GM21737 (cell line): ENCODE data around the gene HPGD.

Source experiments
- ATAC-seq: cut with Tn5 transposase; IDR thresholded peaks from one replicate; pipeline ENCODE4 v1.9.1; 2021; ENCODE audit warnings: mild to moderate bottlenecking, moderate library complexity; ENCODE audit not compliant: unreplicated experiment

HPGD gene

DNA sequence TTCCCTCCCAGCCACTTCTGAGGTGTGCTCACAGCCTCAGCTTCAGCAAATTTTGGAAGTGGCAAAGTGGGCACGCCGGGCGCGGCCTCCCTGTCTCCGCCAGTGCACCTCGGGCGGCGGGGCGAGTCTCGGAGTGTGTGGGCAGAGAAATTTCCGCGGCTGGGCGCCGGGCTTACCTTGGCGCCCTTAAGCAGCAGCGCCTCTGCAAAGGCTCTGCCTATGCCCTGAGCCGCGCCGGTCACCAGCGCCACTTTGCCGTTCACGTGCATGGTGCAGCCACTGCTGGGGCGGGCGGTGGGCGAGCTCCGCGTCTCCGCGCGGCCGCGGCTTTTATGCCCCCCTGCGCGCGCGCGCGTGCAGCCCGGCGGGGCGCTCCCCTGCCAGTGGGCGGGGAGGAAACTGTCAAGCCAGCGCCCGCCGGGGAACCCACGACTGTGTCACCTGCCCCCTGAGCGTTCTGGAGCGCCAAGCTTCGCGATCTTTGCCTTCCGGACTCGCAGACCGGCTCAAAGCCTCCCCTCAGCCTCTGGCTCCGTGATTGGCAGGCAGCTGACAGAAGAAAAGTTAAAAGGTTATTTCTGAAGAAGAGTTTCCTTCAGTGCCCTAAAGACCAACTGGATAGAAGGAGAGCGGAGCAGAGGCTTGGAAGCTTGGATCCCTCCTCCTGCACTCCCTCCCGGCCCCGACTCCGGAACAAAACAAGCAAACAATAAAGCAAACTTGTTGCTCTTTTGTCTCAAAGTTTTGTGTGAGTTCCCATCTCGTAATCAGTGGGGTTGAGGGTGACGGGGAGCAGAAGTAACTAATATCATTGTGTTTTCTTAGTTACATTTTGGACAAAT, at the start of gene HPGD:
TSS of gene HPGD (minus strand) at position 306 of the 842 bp plus-strand sequence. CDS start at position 269, 37 bp downstream.
- peak; percentile 78 for ATAC-seq

DNA sequence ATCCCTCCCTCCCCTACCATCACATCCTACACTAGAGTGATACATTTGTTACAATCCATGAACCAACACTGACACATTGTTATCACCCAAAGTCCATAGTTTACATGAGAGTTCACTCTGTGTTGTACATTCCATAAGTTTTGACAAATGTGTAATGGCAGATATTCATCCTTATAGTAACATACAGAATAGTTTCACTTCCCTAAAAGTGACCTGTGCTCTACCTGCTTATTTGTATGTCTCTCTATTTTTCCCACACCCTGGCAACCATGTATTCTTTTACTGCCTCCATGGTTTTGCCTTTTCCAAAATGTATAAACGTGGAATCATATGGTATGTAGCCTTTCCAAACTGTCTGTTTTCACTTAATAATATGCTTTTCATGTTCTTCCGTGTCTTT, 42.2 kb upstream of the HPGD start:
- ATAC-seq: no peak

DNA sequence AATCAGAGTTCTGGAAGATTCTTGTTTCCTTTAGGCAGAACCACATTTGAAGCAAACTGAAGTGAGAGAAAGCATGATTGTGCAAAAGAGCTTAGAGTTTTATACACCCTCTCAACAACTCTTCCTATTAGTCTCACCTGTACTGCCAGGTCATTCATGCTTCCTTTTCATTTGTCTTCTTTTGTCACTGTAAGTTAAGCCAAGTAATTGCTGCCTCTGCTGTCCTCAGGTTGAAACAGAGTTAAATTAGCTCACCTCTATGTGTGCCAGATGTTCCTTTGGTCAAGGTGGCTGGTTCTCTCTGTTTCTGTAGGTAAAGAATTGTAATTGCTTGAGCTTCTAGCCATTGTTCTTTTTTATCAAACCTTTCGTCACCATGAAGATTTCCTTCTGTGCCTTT, 41.1 kb upstream of the HPGD start:
- ATAC-seq: no peak

DNA sequence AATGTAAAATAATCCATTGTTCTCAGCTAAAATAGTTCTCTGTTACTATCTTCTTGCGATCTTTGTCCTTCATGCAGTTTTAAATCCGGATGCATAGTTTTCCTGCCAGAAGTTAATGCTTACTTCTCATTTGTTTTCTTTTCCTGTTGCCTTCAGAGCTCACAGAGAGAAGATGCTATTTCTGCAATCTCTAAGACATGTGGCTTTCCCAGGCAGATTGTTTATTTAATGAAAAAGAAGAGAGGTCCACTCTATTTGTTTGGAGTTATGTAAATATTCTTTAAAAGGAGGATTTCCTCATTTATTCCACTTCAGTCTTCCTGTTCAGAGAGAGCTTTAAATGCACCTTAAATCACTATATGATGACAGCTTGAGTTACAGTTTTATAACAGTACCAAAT, 39.3 kb upstream of the HPGD start:
- ATAC-seq: no peak

DNA sequence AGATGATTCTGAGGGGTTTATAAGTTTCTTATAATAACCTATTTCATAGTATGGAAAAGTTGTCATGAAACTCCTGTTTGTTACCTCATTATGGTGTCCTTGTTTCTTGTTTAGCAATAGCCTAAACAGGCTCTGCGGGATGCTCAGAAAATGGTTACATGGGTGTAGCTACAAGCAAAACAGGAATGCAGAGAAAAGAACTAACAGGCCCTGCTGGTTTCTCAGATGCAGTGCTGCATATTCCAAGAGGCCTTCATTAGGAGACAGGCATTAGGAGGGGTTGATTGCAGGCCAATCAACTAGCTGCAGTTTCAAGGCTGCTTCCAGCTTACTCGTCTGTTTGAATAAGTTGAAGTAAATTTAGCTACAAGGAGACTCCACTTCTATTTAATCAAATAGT, 37.6 kb upstream of the HPGD start:
- ATAC-seq: no peak

DNA sequence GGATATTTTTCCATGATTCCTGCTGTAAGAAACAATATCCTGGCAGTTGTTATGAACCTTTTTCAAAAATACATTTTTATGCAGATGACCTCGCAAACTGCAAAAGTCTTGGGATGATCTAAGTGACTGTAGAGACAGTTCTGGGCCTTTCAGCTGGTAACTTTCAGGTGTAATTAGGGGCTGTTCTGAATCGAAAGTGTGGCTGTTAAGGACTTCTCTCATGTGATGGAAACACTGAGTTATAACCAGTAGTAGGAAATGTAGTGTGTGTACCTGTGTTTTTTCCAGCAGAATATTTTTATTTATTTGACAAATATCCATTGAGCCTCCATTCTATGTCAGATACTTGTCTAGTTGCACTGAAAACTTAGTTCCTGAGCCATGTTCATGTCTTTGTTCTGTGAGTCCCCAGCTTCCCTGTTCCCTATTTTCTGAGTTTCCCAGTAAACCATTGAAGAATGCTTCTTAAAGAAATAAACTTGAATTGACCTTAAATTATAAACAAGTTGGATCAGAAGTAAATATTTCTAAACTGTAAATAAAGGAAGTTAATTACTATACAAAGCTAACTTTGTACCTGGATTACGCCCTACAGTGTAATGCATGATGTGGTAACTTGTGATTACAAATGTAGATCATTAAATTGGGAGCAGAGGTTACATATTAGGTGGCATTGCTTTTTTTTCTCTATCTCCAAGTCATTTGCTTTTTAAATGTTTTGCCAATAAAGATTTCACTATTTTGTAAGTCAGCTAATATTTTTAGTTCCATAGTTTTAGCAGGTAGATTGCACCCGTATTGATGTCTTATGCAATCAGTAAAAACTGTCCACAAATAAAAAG, 33.7 kb upstream of the HPGD start:
- no peak for ATAC-seq

DNA sequence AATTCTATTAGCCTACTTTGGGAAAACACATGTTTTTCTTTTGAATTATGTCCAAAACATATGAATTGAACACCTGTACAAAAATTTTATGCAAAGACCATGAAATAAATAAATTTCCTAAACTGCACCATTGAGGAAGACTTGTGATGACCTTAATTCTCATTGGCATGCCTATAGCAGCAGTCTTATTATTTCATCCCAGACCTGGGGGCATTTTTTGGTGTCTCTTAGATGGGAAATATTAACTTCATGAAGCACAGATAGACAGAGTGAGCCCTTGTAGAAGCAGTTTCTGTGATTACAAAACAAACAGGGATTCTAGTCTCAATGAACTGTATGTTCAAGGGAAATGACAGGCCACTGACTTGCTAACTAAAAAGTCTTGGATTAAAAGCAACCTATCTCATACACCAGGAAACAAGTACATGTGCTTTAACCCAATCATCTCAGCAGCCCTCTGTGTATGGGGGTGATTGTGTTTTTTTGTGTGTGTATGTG, 32.0 kb upstream of the HPGD start:
- ATAC-seq: no peak

DNA sequence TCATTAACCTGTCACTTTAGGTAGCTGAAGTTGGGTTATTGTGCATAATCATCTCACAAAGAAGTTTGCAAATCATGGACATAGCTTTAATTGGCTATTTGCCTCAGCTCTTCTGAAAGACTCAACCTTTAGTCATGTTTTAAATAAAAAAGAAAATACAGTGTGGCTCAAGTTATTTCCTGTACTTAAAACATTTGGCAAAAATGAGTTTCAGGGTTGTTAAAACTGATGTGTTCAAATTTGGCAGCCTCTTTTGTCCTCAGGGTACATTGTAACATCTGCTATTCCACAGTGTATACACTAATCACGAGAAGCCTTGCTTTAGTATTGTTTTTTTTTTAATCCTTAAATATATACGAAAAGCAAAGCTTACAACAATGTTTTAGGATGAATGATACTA, 31.5 kb upstream of the HPGD start:
- ATAC-seq: no peak

DNA sequence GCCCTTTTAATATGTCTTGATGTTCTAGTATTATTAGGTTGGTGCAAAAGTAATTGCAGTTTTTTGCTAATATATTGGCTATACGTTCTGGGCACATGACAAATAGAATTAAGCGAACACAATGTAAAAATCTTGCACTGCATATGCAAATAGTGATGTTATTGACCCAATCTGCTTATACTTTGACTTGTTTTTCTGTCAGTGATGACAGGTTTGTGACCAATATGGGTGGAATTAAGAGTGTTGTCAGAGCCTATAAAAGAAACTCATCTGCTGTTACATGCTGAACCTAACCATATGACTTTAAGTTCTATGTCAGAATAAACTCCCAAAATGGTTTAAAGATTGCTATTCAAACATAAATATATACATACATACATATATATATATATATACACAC, 30.7 kb upstream of the HPGD start:
- no peak for ATAC-seq

DNA sequence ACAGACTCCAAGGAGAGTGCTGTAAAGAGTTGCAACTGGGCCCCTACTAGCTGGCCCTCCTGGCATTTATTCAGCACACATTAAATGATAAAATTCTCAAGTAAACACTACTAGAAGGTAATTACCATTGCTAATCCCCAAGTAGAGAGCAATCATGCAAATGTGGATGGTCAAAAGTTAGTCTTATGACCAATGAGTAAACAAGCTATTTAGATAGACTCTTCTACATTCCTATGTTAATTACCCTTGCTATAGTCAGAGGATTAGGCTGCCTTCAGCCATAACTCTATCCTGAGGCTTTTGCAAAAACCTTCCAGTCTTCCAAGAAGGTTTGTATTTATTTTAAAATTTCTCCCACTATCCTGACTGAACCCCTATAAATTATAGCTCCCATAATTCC, 28.3 kb upstream of the HPGD start:
- ATAC-seq: no peak

DNA sequence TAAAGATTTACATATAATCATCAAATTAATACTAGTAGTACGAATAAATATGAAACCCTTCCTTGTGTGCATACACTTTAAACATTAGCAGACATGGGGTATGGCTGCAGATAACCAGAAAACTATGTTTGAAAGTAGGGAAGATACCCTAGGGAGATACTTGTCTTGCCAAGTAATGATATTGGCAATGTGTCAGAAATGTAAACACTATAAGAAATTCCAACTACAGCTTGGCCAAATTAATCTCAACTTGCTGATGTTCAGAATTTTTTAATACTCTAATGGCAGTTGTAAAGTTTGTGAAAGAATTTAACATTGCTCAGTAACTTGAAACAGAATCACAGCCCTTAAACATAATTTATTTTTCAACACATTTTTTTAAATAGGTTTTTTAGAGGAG, 27.4 kb upstream of the HPGD start:
- no peak for ATAC-seq

DNA sequence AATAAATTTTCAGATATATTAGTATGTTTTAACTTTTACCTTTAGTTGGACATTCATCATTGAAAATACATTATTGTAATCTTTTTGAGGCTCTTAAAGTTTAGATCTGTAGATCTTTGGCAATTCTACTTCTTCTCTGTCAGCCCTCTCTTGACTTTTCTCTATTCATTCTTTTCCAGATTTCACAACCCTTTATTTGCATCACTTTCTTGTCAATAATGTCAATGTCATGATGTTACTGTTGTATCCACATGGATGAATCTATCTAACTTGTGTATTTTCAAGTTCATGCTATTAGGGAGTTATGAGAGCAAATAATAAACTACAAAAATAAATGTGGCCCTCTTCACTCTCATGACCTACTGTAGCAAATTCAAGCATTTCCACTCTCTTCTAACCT, 23.0 kb upstream of the HPGD start:
- ATAC-seq: no peak

DNA sequence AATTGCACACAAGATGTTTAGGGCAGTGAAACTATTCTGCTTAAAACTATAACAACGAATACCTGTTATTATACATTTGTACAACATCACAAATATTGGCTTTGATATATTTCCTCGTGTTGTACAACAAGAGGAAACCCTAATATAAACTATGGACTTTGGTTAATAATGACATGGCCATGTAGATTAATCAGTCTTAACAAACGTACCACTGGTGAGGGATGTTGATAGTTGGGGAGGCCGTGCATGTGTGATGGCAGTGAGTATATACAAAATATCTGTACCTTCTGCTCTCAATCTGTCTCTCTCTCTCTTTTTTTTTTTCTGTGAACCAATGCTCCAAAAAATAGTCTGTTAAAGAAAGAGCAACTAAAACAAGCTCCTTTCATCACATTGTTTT, 22.2 kb upstream of the HPGD start:
- ATAC-seq: no peak

DNA sequence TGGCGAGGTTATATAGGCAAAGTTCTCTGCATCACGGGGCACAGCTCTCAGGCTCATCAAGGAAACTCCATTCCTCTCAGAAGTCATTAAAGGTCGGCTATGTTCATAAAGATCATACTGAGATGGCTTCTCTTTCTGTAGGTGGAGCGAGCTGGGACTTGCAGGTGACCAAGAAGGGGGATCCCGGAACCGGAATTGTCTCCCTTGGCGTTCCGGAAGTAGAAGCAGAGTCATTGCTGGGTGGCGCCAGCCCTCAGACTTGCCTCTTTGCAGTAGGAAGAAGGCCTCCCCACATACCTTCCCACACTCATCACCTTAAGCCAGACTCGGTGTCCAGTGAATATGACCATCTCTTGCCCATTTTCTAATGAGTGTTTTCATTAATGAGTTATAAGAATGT, 17.9 kb upstream of the HPGD start:
- no peak for ATAC-seq

DNA sequence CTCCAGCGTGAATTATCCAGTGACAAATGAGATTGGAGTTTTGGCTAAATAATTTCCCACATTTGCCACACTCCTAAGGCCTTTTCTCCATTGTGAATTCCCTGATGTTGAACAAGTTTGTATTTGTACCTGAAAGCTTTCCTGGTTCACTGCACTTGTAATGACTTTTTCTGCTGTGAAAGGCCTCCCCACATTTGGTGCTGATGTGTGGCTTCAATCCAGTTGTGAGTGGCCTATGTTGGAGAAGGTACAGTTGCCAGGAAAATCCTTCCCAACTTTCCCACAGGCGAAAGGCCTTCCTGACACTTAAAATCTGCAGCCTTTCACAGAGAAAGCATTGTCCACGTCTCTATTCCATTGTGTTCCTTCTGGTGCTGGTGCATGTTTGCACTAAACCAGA, 17.3 kb upstream of the HPGD start:
- no peak for ATAC-seq

DNA sequence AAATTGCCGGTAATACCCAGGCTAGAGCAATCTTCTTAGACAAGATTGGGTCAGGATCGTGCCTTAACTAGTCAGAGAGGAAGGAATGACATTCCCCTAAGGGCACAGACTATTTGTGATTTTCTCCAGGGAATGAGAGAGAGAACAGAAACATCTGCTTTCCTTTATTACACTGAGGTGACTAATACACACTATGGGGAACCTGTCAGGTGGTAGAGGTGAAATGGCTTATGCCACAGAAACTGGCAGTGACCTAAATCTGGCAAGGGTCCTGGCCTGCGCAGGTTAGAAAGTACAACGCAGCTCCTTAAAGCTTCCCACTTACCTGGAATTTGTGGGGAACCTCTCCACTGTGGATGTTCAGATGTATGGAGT, 16.6 kb upstream of the HPGD start:
- ATAC-seq: no peak

DNA sequence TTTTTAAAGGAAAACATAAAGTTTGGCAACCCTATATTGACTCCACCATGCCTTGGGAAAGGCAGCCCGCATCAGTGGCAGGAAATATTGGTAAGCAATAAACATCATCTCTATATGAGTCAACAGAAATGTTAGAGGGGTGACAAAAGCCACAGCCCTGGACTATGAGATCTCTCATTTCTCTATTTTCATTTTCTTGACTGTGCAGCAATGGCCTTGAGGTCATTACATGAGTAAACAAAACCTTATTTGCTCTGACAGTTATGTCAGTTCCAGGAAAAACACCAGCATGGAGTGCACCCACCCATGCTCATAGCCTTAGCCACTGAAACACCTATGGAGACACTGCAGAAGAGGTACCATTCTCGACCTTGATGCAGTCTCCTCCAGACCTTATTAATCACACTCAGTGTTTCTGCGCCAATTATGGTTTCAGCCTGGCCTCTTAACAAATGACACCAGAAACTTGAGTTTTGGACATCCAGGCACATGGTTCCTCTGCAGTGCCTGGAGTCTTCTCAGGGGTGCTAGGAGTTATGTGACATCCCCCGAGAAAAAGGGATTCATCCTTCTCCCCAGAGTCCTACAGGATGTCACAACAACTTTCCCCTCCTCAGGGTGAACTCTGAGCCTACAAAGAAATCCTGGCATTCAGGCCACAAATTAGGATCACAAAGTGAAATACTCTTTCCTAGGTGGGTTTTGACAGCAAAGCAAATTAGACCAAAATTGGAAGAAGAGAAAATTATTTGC, 16.0 kb upstream of the HPGD start:
- peak; percentile 98 for ATAC-seq

DNA sequence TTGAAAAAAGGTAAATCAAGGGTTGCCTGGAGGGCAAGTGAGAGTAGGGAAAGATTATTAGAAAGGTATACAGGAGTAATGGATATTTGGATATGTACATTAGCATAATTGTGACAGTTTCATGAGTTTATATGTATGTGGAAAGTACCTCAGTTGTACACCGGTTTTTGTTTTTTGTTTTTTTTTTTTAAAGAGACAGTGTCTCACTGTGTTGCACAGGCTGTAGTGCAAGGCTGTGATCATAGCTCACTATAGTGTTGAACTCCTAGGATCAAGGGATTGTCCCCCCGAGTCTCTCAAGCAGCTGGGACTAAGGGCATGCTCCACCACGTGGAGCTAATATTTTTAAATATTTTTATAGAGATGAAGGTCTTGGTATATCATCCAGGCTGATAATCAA, 15.3 kb upstream of the HPGD start:
- ATAC-seq: peak; percentile 3

DNA sequence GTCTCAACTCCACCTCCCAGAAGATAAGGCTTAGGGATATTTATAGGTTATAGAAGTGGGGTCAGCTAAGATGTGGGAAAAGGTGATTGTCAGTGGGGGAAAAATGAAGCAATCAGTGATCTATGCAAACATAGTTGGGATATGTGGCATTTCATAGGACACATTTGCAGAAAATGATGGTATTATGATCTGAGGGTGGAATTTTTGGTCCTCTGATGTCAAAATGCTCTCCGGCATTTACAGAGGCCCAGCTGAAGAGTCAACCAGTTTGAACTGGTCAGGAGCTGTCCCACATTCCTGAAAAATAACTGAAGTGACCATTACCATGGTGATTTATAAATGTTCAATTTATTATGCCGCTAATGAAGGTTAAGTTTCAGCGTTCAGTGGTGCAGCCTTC, 12.2 kb upstream of the HPGD start:
- no peak for ATAC-seq

DNA sequence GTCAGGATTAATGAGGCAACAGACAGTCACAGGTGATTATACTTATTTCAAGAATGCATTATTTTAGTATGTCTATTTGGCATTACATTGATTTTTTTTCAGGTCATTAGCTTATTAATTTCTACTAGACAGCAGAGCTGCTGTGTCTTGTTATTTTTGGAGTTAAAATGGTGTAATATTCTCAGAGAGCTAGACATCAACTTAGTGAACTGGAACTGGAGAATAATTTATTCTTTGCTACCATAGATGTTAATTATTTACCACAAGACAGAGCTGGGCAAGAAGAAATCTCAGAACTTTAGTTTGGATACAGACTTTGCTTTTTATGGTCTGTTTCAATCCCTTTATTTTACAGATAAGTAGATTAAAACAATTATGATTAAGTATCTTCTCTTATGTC, 10.2 kb upstream of the HPGD start:
- no peak for ATAC-seq

DNA sequence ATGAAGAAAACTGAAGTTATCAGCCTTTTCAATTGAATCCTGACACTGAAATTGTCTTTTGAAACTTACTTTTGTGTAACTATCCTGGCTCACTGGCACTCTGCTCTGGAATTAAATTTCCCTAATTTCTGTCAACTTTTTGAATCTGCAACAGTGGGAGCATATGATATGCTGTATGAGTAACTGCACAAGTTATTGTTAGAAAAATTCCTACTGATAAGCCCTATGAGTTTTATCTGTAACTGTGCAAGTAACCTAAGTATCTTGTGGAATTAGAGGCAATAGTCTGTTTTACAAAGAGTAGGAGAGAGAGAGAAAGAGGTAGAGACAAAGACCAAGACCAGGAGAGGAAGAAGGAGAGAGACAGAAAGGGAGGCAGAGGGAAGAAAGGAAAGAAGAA, 9.2 kb upstream of the HPGD start:
- ATAC-seq: no peak
